Activated naive CD4-positive, alpha-beta T cell treated with Interleukin-2 at 50 U/mL for 16 hours (primary cell): ENCODE data around the gene NUP210.

Experiments
- DNase-seq: peaks from one replicate; pipeline ENCODE4 v3.0.0-alpha.2; 2020

The NUP210 gene

GRCh38 chr3:13346481-13347389 lies 73.4 kb downstream of the NUP210 start:
- DNase-seq = peak; percentile 76

GRCh38 chr3:13345772-13346171 lies 74.3 kb downstream of the NUP210 start:
- no peak for DNase-seq

- no peak for DNase-seq
Observed at GRCh38 chr3:13345284-13345683, 74.8 kb downstream of the NUP210 start.

- DNase-seq = no peak
Observed at GRCh38 chr3:13344663-13345062, 75.5 kb downstream of the NUP210 start.

- DNase-seq = no peak
Observed at GRCh38 chr3:13343601-13344000, 76.5 kb downstream of the NUP210 start.

GRCh38 chr3:13341229-13341905 lies 78.8 kb downstream of the NUP210 start:
- no peak for DNase-seq

- no peak for DNase-seq
Observed at GRCh38 chr3:13339833-13340232, 80.3 kb downstream of the NUP210 start.

- no peak for DNase-seq
Observed at GRCh38 chr3:13338996-13339395, 81.1 kb downstream of the NUP210 start.

GRCh38 chr3:13338231-13338630 lies 81.9 kb downstream of the NUP210 start:
- DNase-seq = no peak

GRCh38 chr3:13336592-13336991 lies 83.5 kb downstream of the NUP210 start:
- no peak for DNase-seq

- no peak for DNase-seq
Observed at GRCh38 chr3:13335503-13335902, 84.6 kb downstream of the NUP210 start.

- DNase-seq = no peak
Observed at GRCh38 chr3:13335059-13335458, 85.1 kb downstream of the NUP210 start.

GRCh38 chr3:13333236-13333897 lies 86.8 kb downstream of the NUP210 start:
- no peak for DNase-seq

GRCh38 chr3:13332740-13333139 lies 87.4 kb downstream of the NUP210 start:
- no peak for DNase-seq

- DNase-seq = no peak
Observed at GRCh38 chr3:13332158-13332557, 88.0 kb downstream of the NUP210 start.

- no peak for DNase-seq
Observed at GRCh38 chr3:13329746-13330145, 90.4 kb downstream of the NUP210 start.

GRCh38 chr3:13325892-13326443 lies 94.2 kb downstream of the NUP210 start:
- no peak for DNase-seq

- no peak for DNase-seq
Observed at GRCh38 chr3:13324835-13325501, 95.2 kb downstream of the NUP210 start.

GRCh38 chr3:13323822-13324221 lies 96.3 kb downstream of the NUP210 start:
- no peak for DNase-seq

GRCh38 chr3:13322324-13322723 lies 97.8 kb downstream of the NUP210 start:
- no peak for DNase-seq

- no peak for DNase-seq
Observed at GRCh38 chr3:13319564-13320220, 100.4 kb downstream of the NUP210 start.
